Measurements from ENCODE around the gene PTGR3. TPM values are rescaled to one million over a fixed set of nuclear protein-coding genes. Genes with fewer than 3 reads are reported as not detected.

PTGR3 gene
- total and polyA plus RNA-seq, 10 donors, result 11.1 to 43.8 (median 30.0) TPM

GRCh38 chr18:75173738-75174137 lies 35.2 kb downstream of the PTGR3 start:
- WGBS, 5 donors, result 37 to 45% (median 41%) methylated on average over 4 of the region's 4 CpGs
- TF ChIP-seq POLR2AphosphoS5 (IDR thresholded peaks at IDR 0.05), result no peak
- no peak for TF ChIP-seq CTCF (IDR thresholded peaks at IDR 0.05 in 8 of 11, conservative IDR thresholded peaks at IDR 0.05 in 3 of 11)
- TF ChIP-seq POLR2A (IDR thresholded peaks at IDR 0.05), result no peak
- Histone ChIP-seq H3K27ac (no peak overlapping the region), H3K4me3 (no peak overlapping the region), H3K4me1 (peaks cover 0 to 7% (median 0%) of the 10 kb centered on the region in 6 donors), H3K36me3 (no peaks in the 10 kb centered on the region), H3K9me3 (no peaks in the 10 kb centered on the region), H3K27me3 (replicated peaks in 1 of 7) (no peaks in the 10 kb centered on the region)
- no peak for DNase-seq
- intact Hi-C loops (cut with DNase I; ENCODE audit: low total_unique reads), result no loop called here

- Histone ChIP-seq H3K4me3 (no peak overlapping the region), H3K27me3 (replicated peaks in 1 of 7) (no peaks in the 10 kb centered on the region), H3K36me3 (no peaks in the 10 kb centered on the region), H3K27ac (no peak overlapping the region), H3K4me1 (peaks cover 0 to 11% (median 0%) of the 10 kb centered on the region in 6 donors), H3K9me3 (no peaks in the 10 kb centered on the region)
- WGBS, 5 donors, result 34 to 43% (median 42%) methylated on average over 5 of the region's 5 CpGs
- DNase-seq, result no peak
- intact Hi-C loops (cut with DNase I; ENCODE audit: low total_unique reads), result no loop called here
- TF ChIP-seq CTCF (IDR thresholded peaks at IDR 0.05 in 8 of 11, conservative IDR thresholded peaks at IDR 0.05 in 3 of 11) (peak in 1 of 11 experiments; percentile 11), POLR2A (IDR thresholded peaks at IDR 0.05) (no peak)
These were observed 35.9 kb downstream of the PTGR3 start for GRCh38 chr18:75173125-75173432.

- TF ChIP-seq POLR2A (IDR thresholded peaks at IDR 0.05) (no peak), POLR2AphosphoS5 (IDR thresholded peaks at IDR 0.05) (no peak), CTCF (IDR thresholded peaks at IDR 0.05 in 8 of 11, conservative IDR thresholded peaks at IDR 0.05 in 3 of 11) (no peak)
- WGBS, 5 donors, result 80 to 90% (median 85%) methylated on average over 15 to 17 of the region's 17 CpGs
- Histone ChIP-seq H3K36me3 (no peaks in the 10 kb centered on the region), H3K4me1 (peaks cover 0 to 11% (median 0%) of the 10 kb centered on the region in 6 donors), H3K4me3 (no peak overlapping the region), H3K27ac (no peak overlapping the region), H3K9me3 (no peaks in the 10 kb centered on the region), H3K27me3 (replicated peaks in 1 of 7) (peaks cover 0 to 2% (median 0%) of the 10 kb centered on the region in 7 donors)
- no peak for DNase-seq
- intact Hi-C loops (cut with DNase I; ENCODE audit: low total_unique reads), result no loop called here
These were observed 36.4 kb downstream of the PTGR3 start for GRCh38 chr18:75172299-75173124.

- Histone ChIP-seq H3K4me1 (peaks cover 0 to 11% (median 0%) of the 10 kb centered on the region in 6 donors), H3K9me3 (no peaks in the 10 kb centered on the region), H3K4me3 (no peak overlapping the region), H3K36me3 (no peaks in the 10 kb centered on the region), H3K27me3 (replicated peaks in 1 of 7) (peaks cover 0 to 3% (median 0%) of the 10 kb centered on the region in 7 donors), H3K27ac (no peak overlapping the region)
- no peak for TF ChIP-seq POLR2AphosphoS5 (IDR thresholded peaks at IDR 0.05)
- intact Hi-C loops (cut with DNase I; ENCODE audit: low total_unique reads), result no loop called here
- 83 to 95% (median 88%) methylated on average over 11 of the region's 11 CpGs for WGBS, 5 donors
- no peak for DNase-seq
These were observed 38.0 kb downstream of the PTGR3 start for GRCh38 chr18:75170916-75171315.
